ENCODE results near the gene TGFBR1.

TGFBR1 gene

GRCh38 chr9:99108131-99108530, 3.2 kb downstream of the TGFBR1 start:
- no peak for DNase-seq

GRCh38 chr9:99109522-99109921, 4.6 kb downstream of the TGFBR1 start:
- no peak for DNase-seq

GRCh38 chr9:99112750-99113413, 8.0 kb downstream of the TGFBR1 start:
- no peak for DNase-seq

GRCh38 chr9:99113414-99114048, 8.6 kb downstream of the TGFBR1 start:
- no peak for DNase-seq

- DNase-seq, result no peak
Observed at GRCh38 chr9:99114049-99114440, 9.1 kb downstream of the TGFBR1 start.

- no peak for DNase-seq
Observed at GRCh38 chr9:99114846-99115500, 10.1 kb downstream of the TGFBR1 start.

- no peak for DNase-seq
Observed at GRCh38 chr9:99116003-99116411, 11.1 kb downstream of the TGFBR1 start.

- no peak for DNase-seq
Observed at GRCh38 chr9:99118782-99119466, 14.0 kb downstream of the TGFBR1 start.

GRCh38 chr9:99119976-99120655, 15.2 kb downstream of the TGFBR1 start:
- no peak for DNase-seq

GRCh38 chr9:99121604-99122003, 16.7 kb downstream of the TGFBR1 start:
- DNase-seq, result no peak

GRCh38 chr9:99124534-99125255, 19.8 kb downstream of the TGFBR1 start:
- no peak for DNase-seq

GRCh38 chr9:99125446-99125845, 20.5 kb downstream of the TGFBR1 start:
- no peak for DNase-seq

GRCh38 chr9:99126312-99126711, 21.4 kb downstream of the TGFBR1 start:
- no peak for DNase-seq

- no peak for DNase-seq
Observed at GRCh38 chr9:99127356-99128132, 22.6 kb downstream of the TGFBR1 start.

GRCh38 chr9:99128133-99128406, 23.2 kb downstream of the TGFBR1 start:
- no peak for DNase-seq

- DNase-seq, result no peak
Observed at GRCh38 chr9:99129091-99129490, 24.2 kb downstream of the TGFBR1 start.

GRCh38 chr9:99130069-99130468, 25.2 kb downstream of the TGFBR1 start:
- DNase-seq, result no peak

GRCh38 chr9:99133145-99133544, 28.2 kb downstream of the TGFBR1 start:
- DNase-seq, result no peak

GRCh38 chr9:99134893-99135341, 30.0 kb downstream of the TGFBR1 start:
- no peak for DNase-seq

- DNase-seq, result no peak
Observed at GRCh38 chr9:99135456-99135855, 30.5 kb downstream of the TGFBR1 start.

- no peak for DNase-seq
Observed at GRCh38 chr9:99137225-99137624, 32.3 kb downstream of the TGFBR1 start.

GRCh38 chr9:99137891-99138290, 33.0 kb downstream of the TGFBR1 start:
- no peak for DNase-seq
